Ectodermal cell (in vitro differentiated cells): ENCODE measurements around the gene OGDH.

Experiments used
- H3K27ac ChIP-seq: 2 replicates; pipeline ENCODE4 v1.7.0; 2013; ENCODE audit warnings: mild to moderate bottlenecking, low read depth, low read length; ENCODE audit not compliant: insufficient read depth, poor library complexity, severe bottlenecking
- H3K27me3 ChIP-seq: 2 replicates; pipeline ENCODE4 v1.7.0; 2013; ENCODE audit warnings: mild to moderate bottlenecking, low read length; ENCODE audit not compliant: insufficient read depth, control insufficient read depth, poor library complexity, severe bottlenecking
- H3K36me3 ChIP-seq: one replicate; pipeline ENCODE4 v1.7.0; 2013; ENCODE audit warnings: low read length; ENCODE audit not compliant: control insufficient read depth, insufficient read depth
- H3K4me1 ChIP-seq: one replicate; pipeline ENCODE4 v1.7.0; 2013; ENCODE audit warnings: low read length; ENCODE audit not compliant: control insufficient read depth, insufficient read depth
- H3K4me3 ChIP-seq: 2 replicates; pipeline ENCODE4 v1.7.0; 2013; ENCODE audit warnings: low read depth, low read length, control low read depth; ENCODE audit not compliant: insufficient read depth
- H3K9me3 ChIP-seq: 2 replicates; pipeline ENCODE4 v1.7.0; 2013; ENCODE audit warnings: mild to moderate bottlenecking, low read length, moderate library complexity; ENCODE audit not compliant: control insufficient read depth
- WGBS, 2 experiments: methylation state at CpG; one replicate each; pipeline ENCODE4 v1.1.7; 2013; ENCODE audit warnings: missing lambda C conversion rate in 2 of 2; 5-methylcytosine and 5-hydroxymethylcytosine counted together

The OGDH gene

DNA sequence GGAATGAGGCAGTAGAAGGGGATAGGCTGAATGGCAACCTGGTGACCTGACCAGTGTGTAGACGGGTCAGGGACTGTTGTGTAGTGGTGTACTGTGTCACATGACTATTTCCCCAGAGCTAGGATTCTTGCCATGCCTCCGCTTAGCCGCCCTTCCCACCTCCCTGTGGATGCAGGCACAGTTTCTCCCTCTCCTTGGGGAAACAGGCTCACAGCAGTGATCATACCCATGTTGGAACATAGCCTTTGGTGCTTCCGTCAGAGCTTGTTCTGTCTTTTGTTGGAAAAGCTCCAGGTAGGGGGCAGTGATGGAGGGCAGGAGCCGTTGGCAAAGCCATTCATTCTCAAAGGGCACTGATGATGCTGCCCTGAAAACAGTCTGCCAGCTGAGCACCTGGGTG, 44.3 kb downstream of the OGDH start:
- H3K4me3 ChIP-seq, result no peak overlapping the region
- no peaks in the 10 kb centered on the region for H3K27me3 ChIP-seq
- WGBS, 2 experiments, result 88 to 95% methylated on average over 5 of the region's 5 CpGs
- no peaks in the 10 kb centered on the region for H3K4me1 ChIP-seq
- no peak overlapping the region for H3K27ac ChIP-seq
- H3K36me3 ChIP-seq, result peaks cover 8% of the 10 kb centered on the region
- no peaks in the 10 kb centered on the region for H3K9me3 ChIP-seq

DNA sequence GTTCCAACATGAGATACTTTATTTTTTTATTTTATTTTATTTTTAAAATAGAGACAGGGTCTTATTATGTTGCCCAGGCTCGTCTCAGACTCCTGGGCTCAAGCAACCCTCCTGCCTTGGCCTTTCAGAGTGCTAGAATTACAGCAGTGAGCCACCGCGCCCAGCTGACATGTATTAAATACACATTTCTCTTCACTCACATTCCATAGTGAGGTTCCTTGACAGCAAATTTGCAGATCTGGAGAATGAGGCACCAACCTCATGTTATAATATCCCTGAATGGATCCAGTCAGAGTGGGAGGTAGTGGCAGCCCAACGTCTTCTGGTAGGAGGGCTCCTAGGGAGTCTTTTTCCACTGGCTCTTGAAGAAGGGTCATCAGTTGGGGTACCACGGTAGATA, 46.1 kb downstream of the OGDH start:
- Histone ChIP-seq H3K4me3 (no peak overlapping the region), H3K36me3 (peaks cover 17% of the 10 kb centered on the region), H3K9me3 (no peaks in the 10 kb centered on the region), H3K27ac (no peak overlapping the region), H3K27me3 (no peaks in the 10 kb centered on the region), H3K4me1 (no peaks in the 10 kb centered on the region)
- 94% methylated on average over 5 of the region's 5 CpGs for WGBS, 2 experiments

GRCh38 chr7:44654255-44654796, 47.9 kb downstream of the OGDH start:
- WGBS, 2 experiments, result 95 to 96% methylated on average over 10 to 11 of the region's 11 CpGs
- Histone ChIP-seq H3K36me3 (peaks cover 15% of the 10 kb centered on the region), H3K27me3 (no peaks in the 10 kb centered on the region), H3K4me3 (no peak overlapping the region), H3K27ac (no peak overlapping the region), H3K4me1 (no peaks in the 10 kb centered on the region), H3K9me3 (no peaks in the 10 kb centered on the region)

GRCh38 chr7:44655341-44655740, 48.9 kb downstream of the OGDH start:
- WGBS, 2 experiments, result 95 to 100% methylated on average over 1 of the region's 1 CpG

GRCh38 chr7:44658979-44659378, 52.6 kb downstream of the OGDH start:
- no peak overlapping the region for H3K27ac ChIP-seq
- H3K4me1 ChIP-seq, result no peaks in the 10 kb centered on the region
- 90 to 92% methylated on average over 7 of the region's 7 CpGs for WGBS, 2 experiments
- H3K4me3 ChIP-seq, result no peak overlapping the region
- peaks cover 21% of the 10 kb centered on the region for H3K36me3 ChIP-seq
- no peaks in the 10 kb centered on the region for H3K9me3 ChIP-seq
- H3K27me3 ChIP-seq, result no peaks in the 10 kb centered on the region

More at GRCh38 chr7:44655341-44655740, 48.9 kb downstream of the OGDH start:
- peaks cover 16% of the 10 kb centered on the region for H3K36me3 ChIP-seq
- H3K9me3 ChIP-seq, result no peaks in the 10 kb centered on the region
- H3K4me1 ChIP-seq, result no peaks in the 10 kb centered on the region
- no peak overlapping the region for H3K4me3 ChIP-seq
- no peak overlapping the region for H3K27ac ChIP-seq
- no peaks in the 10 kb centered on the region for H3K27me3 ChIP-seq

- Histone ChIP-seq H3K4me3 (no peak overlapping the region), H3K27ac (no peak overlapping the region), H3K9me3 (no peaks in the 10 kb centered on the region), H3K4me1 (no peaks in the 10 kb centered on the region), H3K36me3 (peaks cover 16% of the 10 kb centered on the region), H3K27me3 (no peaks in the 10 kb centered on the region)
- WGBS, 2 experiments, result 94% methylated on average over 2 of the region's 2 CpGs
These were observed 54.8 kb downstream of the OGDH start for GRCh38 chr7:44661233-44661632.

DNA sequence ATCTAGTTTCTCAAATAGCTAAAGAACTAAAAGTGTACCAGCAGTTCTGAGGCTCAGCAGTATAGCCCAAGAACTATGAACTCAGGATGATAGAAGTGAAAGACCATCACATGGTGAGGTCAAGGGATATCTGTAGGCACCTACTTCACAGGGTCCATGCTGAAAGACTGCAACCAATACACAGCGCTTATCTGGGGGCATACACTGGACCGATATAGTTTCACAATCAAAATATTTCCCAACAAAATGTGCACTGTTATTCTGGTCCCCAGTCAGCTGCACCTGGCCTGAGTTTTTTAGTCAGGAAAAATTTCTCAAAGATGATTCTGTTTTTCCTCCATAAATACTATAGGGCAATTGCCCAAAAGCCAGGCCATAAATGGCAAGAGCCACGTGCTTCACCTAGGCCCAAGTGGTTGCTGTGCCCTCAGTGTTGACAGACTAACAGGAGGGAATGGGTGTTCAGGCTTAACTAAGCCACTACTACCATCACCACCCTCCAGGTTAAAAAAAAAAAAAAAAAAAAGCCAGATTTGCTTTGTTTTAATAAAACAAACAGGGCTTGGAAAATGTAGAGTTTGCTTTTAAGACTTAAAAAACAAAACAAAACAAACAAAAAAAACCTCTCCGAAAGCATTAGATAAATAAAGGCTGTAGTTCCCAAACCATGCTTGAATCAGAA, 58.5 kb downstream of the OGDH start:
- Histone ChIP-seq H3K4me3 (no peak overlapping the region), H3K4me1 (no peaks in the 10 kb centered on the region), H3K27ac (no peak overlapping the region), H3K36me3 (peaks cover 11% of the 10 kb centered on the region), H3K27me3 (no peaks in the 10 kb centered on the region), H3K9me3 (no peaks in the 10 kb centered on the region)
- WGBS, 2 experiments, result 95 to 99% methylated on average over 4 of the region's 4 CpGs

DNA sequence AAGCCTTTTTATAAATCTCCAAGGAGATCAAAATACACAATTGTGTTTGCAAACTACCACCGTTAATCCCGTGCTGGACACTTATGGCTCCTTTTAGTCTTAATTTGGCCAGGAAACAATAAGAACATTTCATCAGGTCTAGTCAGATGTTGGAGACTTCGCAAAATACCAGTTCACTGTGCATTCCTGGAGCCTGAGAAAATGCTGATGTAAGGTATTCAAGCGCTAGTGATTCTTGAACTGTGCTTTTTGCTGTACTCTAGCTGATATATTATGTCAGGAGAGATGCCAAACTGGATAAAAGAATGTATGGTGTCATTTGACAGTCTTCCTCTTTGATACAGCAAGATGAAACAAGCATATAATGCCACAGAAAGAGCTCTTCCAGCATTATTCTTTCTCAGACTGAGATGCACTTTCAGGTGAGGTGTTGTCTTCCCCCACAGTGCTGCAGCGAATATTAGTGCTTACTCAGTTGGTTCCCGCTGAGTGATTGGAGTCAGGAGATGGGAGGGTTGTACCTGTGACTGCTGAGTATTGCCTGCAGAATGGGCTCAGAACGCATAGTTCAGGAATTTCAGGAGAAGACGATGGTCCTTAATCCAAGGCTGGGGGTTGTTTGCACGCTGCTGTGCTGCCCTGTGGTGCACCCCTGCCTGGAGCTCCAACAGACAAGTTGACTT, 59.2 kb downstream of the OGDH start:
- no peaks in the 10 kb centered on the region for H3K9me3 ChIP-seq
- no peak overlapping the region for H3K27ac ChIP-seq
- H3K4me3 ChIP-seq, result no peak overlapping the region
- H3K4me1 ChIP-seq, result no peaks in the 10 kb centered on the region
- WGBS, 2 experiments, result 92 to 93% methylated on average over 9 of the region's 9 CpGs
- no peaks in the 10 kb centered on the region for H3K27me3 ChIP-seq
- H3K36me3 ChIP-seq, result peaks cover 7% of the 10 kb centered on the region

DNA sequence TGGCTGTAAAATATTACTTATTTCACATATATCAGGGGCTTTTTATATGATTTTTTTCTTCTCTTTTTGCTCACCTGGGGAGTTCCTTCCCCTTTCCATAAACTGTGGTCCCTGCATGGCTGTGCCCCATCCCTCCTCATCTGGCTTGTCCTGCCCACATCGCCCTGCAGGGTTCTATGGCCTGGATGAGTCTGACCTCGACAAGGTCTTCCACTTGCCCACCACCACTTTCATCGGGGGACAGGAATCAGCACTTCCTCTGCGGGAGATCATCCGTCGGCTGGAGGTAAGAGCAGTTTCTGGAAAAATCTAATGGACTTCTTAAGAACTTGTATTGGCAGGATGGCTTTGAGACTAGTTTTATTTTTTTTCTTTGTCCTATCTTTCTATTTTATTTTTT, 60.1 kb downstream of the OGDH start:
- H3K4me1 ChIP-seq, result no peaks in the 10 kb centered on the region
- no peak overlapping the region for H3K27ac ChIP-seq
- H3K4me3 ChIP-seq, result no peak overlapping the region
- 89 to 96% methylated on average over 6 of the region's 6 CpGs for WGBS, 2 experiments
- H3K27me3 ChIP-seq, result no peaks in the 10 kb centered on the region
- H3K9me3 ChIP-seq, result no peaks in the 10 kb centered on the region
- peaks cover 5% of the 10 kb centered on the region for H3K36me3 ChIP-seq

GRCh38 chr7:44667190-44667589, 60.8 kb downstream of the OGDH start:
- no peaks in the 10 kb centered on the region for H3K9me3 ChIP-seq
- no peaks in the 10 kb centered on the region for H3K27me3 ChIP-seq
- no peak overlapping the region for H3K4me3 ChIP-seq
- no peak overlapping the region for H3K27ac ChIP-seq
- H3K4me1 ChIP-seq, result no peaks in the 10 kb centered on the region
- H3K36me3 ChIP-seq, result peaks cover 5% of the 10 kb centered on the region
- 86 to 97% methylated on average over 3 of the region's 3 CpGs for WGBS, 2 experiments
